Measurements from ENCODE around the gene ZEB1. TPM values are rescaled to one million over a fixed set of nuclear protein-coding genes. Genes with fewer than 3 reads are reported as not detected.

ZEB1 gene
- total and polyA plus RNA-seq, 10 of the 15 experiments (the other 5 are each of a cell fraction or from before 2014, with no cell fraction given) = 10.4 to 35.6 (median 24.5) TPM

- H3K36me3 ChIP-seq (ENCODE audit: control insufficient read depth in 2 of 2, insufficient read depth in 2 of 2, low read length in 1 of 2) = peaks cover 2 to 24% of the 10 kb centered on the region in 2 experiments; a peak in 3 of 4 replicates
- CTCF ChIA-PET = interaction anchor here (0.8 to 1.6 kb wide), 4 partner anchors 11 to 731 kb away, joined by 3 read pairs; no protein-coding TSS in a partner anchor
Observed at GRCh38 chr10:31515116-31515515, 196.1 kb downstream of the ZEB1 start.

More at GRCh38 chr10:31515116-31515515, 196.1 kb downstream of the ZEB1 start:
- H3K27ac ChIP-seq (ENCODE audit: control insufficient read depth, insufficient read depth) = no peak overlapping the region
- H2AFZ ChIP-seq (ENCODE audit: control insufficient read depth, low read depth, low read length) = no peak overlapping the region
- H3K9me3 ChIP-seq (replicated peaks; ENCODE audit: control insufficient read depth, insufficient read depth, low read length) = no peaks in the 10 kb centered on the region
- RAD21 ChIA-PET (ENCODE audit: unreplicated experiment) = interaction anchor here (1.1 kb wide), 1 partner anchor 119 kb away, joined by 4 read pairs; no protein-coding TSS in a partner anchor
- H3K4me1 ChIP-seq (ENCODE audit: control insufficient read depth, insufficient read depth, low read length) = no peaks in the 10 kb centered on the region
- SMC1A ChIA-PET (ENCODE audit: uncharacterized antibody, unreplicated experiment) = interaction anchor here (0.9 to 1.6 kb wide), 5 partner anchors 16 to 786 kb away, joined by 3 to 4 read pairs (median 3); no protein-coding TSS in a partner anchor
- ATAC-seq = no peak
- no peak for DNase-seq (ENCODE audit: low read depth, low spot score)
- POLR2A ChIA-PET = interaction anchor here (1.1 kb wide), 1 partner anchor 22 kb away, joined by 3 read pairs; no protein-coding TSS in a partner anchor
- intact Hi-C loops (cut with micrococcal nuclease; ENCODE audit: unreplicated experiment) = no loop called here
- in situ Hi-C loops (cut with MboI) = no loop called here
- H3K4me2 ChIP-seq (ENCODE audit: control insufficient read depth, insufficient read depth) = no peak overlapping the region
- TF ChIP-seq ZSCAN29 (IDR thresholded peaks at IDR 0.05) (no peak), SMAD5 (IDR thresholded peaks at IDR 0.05; ENCODE audit: low read depth) (no peak), CBFB (IDR thresholded peaks at IDR 0.05; ENCODE audit: low read depth) (no peak), TAF1 (IDR thresholded peaks at IDR 0.05; ENCODE audit: borderline replicate concordance, low read depth, low read length) (no peak), YY1 (IDR thresholded peaks at IDR 0.05; ENCODE audit: low read depth, low read length) (no peak), LARP7 (IDR thresholded peaks at IDR 0.05) (no peak), SMAD1 (IDR thresholded peaks at IDR 0.05; ENCODE audit: low read depth, partially characterized antibody) (no peak), FOS (IDR thresholded peaks at IDR 0.05; ENCODE audit: borderline replicate concordance, extremely low read depth, insufficient read length) (no peak), MLLT1 (IDR thresholded peaks at IDR 0.05) (no peak), SRF (IDR thresholded peaks at IDR 0.05; ENCODE audit: low read depth in 2 of 2, low read length in 2 of 2) (no peak), CEBPZ (IDR thresholded peaks at IDR 0.05; ENCODE audit: low read depth, low read length) (no peak), PAX8 (IDR thresholded peaks at IDR 0.05) (no peak), RB1 (IDR thresholded peaks at IDR 0.05; ENCODE audit: borderline replicate concordance) (no peak), SIN3A (IDR thresholded peaks at IDR 0.05; ENCODE audit: low read depth, low read length) (no peak), HDAC2 (IDR thresholded peaks at IDR 0.05) (no peak), MYC (IDR thresholded peaks at IDR 0.05; ENCODE audit: insufficient read depth, insufficient read length, insufficient replicate concordance, low read length, severe bottlenecking) (no peak), ZNF622 (IDR thresholded peaks at IDR 0.05) (no peak), POLR2AphosphoS5 (IDR thresholded peaks at IDR 0.05; ENCODE audit: low read length) (no peak), POLR2A (IDR thresholded peaks at IDR 0.05; ENCODE audit: low read depth, low read length) (no peak)
- TF ChIP-seq, protein P1, sequence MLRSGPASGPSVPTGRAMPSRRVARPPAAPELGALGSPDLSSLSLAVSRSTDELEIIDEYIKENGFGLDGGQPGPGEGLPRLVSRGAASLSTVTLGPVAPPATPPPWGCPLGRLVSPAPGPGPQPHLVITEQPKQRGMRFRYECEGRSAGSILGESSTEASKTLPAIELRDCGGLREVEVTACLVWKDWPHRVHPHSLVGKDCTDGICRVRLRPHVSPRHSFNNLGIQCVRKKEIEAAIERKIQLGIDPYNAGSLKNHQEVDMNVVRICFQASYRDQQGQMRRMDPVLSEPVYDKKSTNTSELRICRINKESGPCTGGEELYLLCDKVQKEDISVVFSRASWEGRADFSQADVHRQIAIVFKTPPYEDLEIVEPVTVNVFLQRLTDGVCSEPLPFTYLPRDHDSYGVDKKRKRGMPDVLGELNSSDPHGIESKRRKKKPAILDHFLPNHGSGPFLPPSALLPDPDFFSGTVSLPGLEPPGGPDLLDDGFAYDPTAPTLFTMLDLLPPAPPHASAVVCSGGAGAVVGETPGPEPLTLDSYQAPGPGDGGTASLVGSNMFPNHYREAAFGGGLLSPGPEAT (IDR thresholded peaks at IDR 0.05; ENCODE audit: low read depth) = no peak
- peak; percentile 56 for FAIRE-seq
- H3K4me3 ChIP-seq = no peak overlapping the region
- H3K79me2 ChIP-seq (ENCODE audit: control insufficient read depth, insufficient read depth, low read length) = no peaks in the 10 kb centered on the region
- 95% methylated on average over 2 of the region's 2 CpGs for WGBS (ENCODE audit: insufficient coverage, insufficient replicate concordance, low lambda C conversion rate, missing lambda C conversion rate)
- H3K9ac ChIP-seq (ENCODE audit: control insufficient read depth, insufficient read depth, low read length) = no peak overlapping the region
- H4K20me1 ChIP-seq (ENCODE audit: control insufficient read depth, insufficient read depth) = no peaks in the 10 kb centered on the region
- BruUV-seq (replicated peaks) = no TSS peak
- H3K27me3 ChIP-seq (replicated peaks in 1 of 2; ENCODE audit: control insufficient read depth in 2 of 2, insufficient read depth in 2 of 2, low read length in 1 of 2) = no peaks in the 10 kb centered on the region
